ENCODE measurements around the gene ZBTB21. TPM values are rescaled to one million over a fixed set of nuclear protein-coding genes. Genes with fewer than 3 reads are reported as not detected.

Gene ZBTB21
- total RNA-seq, 1 donor from 2014 or later, result 20.9 TPM

GRCh38 chr21:41970751-41971653 lies 39.2 kb downstream of the ZBTB21 start:
- Mint-ChIP-seq H3K9me3 (ENCODE audit: unreplicated experiment) (no peaks in the 10 kb centered on the region), H3K36me3 (ENCODE audit: unreplicated experiment) (no peaks in the 10 kb centered on the region), H3K4me1 (ENCODE audit: unreplicated experiment) (peaks cover 7% of the 10 kb centered on the region), H3K4me3 (ENCODE audit: unreplicated experiment) (no peak overlapping the region), H3K27ac (ENCODE audit: unreplicated experiment) (no peak overlapping the region), H3K27me3 (ENCODE audit: unreplicated experiment) (no peaks in the 10 kb centered on the region)
- peak; percentile 40 for DNase-seq (ENCODE audit: extremely low spot score, unreplicated experiment)
- TF ChIP-seq CTCF (IDR thresholded peaks at IDR 0.05), result no peak

GRCh38 chr21:41970106-41970391 lies 40.1 kb downstream of the ZBTB21 start:
- Mint-ChIP-seq H3K27ac (ENCODE audit: unreplicated experiment) (no peak overlapping the region), H3K36me3 (ENCODE audit: unreplicated experiment) (no peaks in the 10 kb centered on the region), H3K9me3 (ENCODE audit: unreplicated experiment) (no peaks in the 10 kb centered on the region), H3K27me3 (ENCODE audit: unreplicated experiment) (no peaks in the 10 kb centered on the region), H3K4me1 (ENCODE audit: unreplicated experiment) (peaks cover 8% of the 10 kb centered on the region), H3K4me3 (ENCODE audit: unreplicated experiment) (no peak overlapping the region)
- TF ChIP-seq CTCF (IDR thresholded peaks at IDR 0.05), result no peak
- no peak for DNase-seq (ENCODE audit: extremely low spot score, unreplicated experiment)

- H3K4me3 Mint-ChIP-seq (ENCODE audit: unreplicated experiment), result no peak overlapping the region
- no peaks in the 10 kb centered on the region for H3K27me3 Mint-ChIP-seq (ENCODE audit: unreplicated experiment)
- no peak overlapping the region for H3K27ac Mint-ChIP-seq (ENCODE audit: unreplicated experiment)
- no peak for TF ChIP-seq CTCF (IDR thresholded peaks at IDR 0.05)
- peak; percentile 71 for DNase-seq (ENCODE audit: extremely low spot score, unreplicated experiment)
- H3K9me3 Mint-ChIP-seq (ENCODE audit: unreplicated experiment), result no peaks in the 10 kb centered on the region
- H3K4me1 Mint-ChIP-seq (ENCODE audit: unreplicated experiment), result peaks cover 7% of the 10 kb centered on the region
- no peaks in the 10 kb centered on the region for H3K36me3 Mint-ChIP-seq (ENCODE audit: unreplicated experiment)
Measured at GRCh38 chr21:41967708-41968107, 42.5 kb downstream of the ZBTB21 start.

GRCh38 chr21:41966872-41967621 lies 43.1 kb downstream of the ZBTB21 start:
- DNase-seq (ENCODE audit: extremely low spot score, unreplicated experiment), result peak; percentile 68
- H3K4me1 Mint-ChIP-seq (ENCODE audit: unreplicated experiment), result peaks cover 7% of the 10 kb centered on the region
- H3K36me3 Mint-ChIP-seq (ENCODE audit: unreplicated experiment), result no peaks in the 10 kb centered on the region
- no peak for TF ChIP-seq CTCF (IDR thresholded peaks at IDR 0.05)
- no peak overlapping the region for H3K4me3 Mint-ChIP-seq (ENCODE audit: unreplicated experiment)
- H3K27ac Mint-ChIP-seq (ENCODE audit: unreplicated experiment), result no peak overlapping the region
- no peaks in the 10 kb centered on the region for H3K9me3 Mint-ChIP-seq (ENCODE audit: unreplicated experiment)
- no peaks in the 10 kb centered on the region for H3K27me3 Mint-ChIP-seq (ENCODE audit: unreplicated experiment)

Measured in osteocyte (in vitro differentiated cells).